ENCODE measurements around the gene NR0B2.
A peak's percentile ranks its signal among the peaks of the same experiment; 100 is the strongest.

Gene NR0B2

GRCh38 chr1:26913754-26914619 lies at the start of gene NR0B2:
TSS of gene NR0B2 (minus strand) at chr1:26913975. CDS start at chr1:26913940, 35 bp downstream.
- no peak for DNase-seq (ENCODE audit: low read depth)
- H3K4me3 ChIP-seq (ENCODE audit: low read length) = no peak within 1 kb of the TSS
- no peak for TF ChIP-seq CTCF (IDR thresholded peaks at IDR 0.05; ENCODE audit: insufficient read depth, low read depth, low read length, missing control alignments)

GRCh38 chr1:26961826-26962225 lies 48.1 kb upstream of the NR0B2 start:
- H3K4me3 ChIP-seq (ENCODE audit: low read length) = no peak overlapping the region
- peak; percentile 89 for DNase-seq (ENCODE audit: low read depth)
- TF ChIP-seq CTCF (IDR thresholded peaks at IDR 0.05; ENCODE audit: insufficient read depth, low read depth, low read length, missing control alignments) = no peak

- no peak for TF ChIP-seq CTCF (IDR thresholded peaks at IDR 0.05; ENCODE audit: insufficient read depth, low read depth, low read length, missing control alignments)
- H3K4me3 ChIP-seq (ENCODE audit: low read length) = peak overlapping the region; percentile 96
- no peak for DNase-seq (ENCODE audit: low read depth)
Observed at GRCh38 chr1:26960625-26960966, 46.8 kb upstream of the NR0B2 start.

- peak; percentile 29 for TF ChIP-seq CTCF (IDR thresholded peaks at IDR 0.05; ENCODE audit: insufficient read depth, low read depth, low read length, missing control alignments)
- peak within 1 kb of the TSS; percentile 96 for H3K4me3 ChIP-seq (ENCODE audit: low read length)
- DNase-seq (ENCODE audit: low read depth) = peak; percentile 92
Observed at GRCh38 chr1:26959722-26960624, 46.2 kb upstream of the NR0B2 start, which contains the start of gene KDF1. TSS of gene KDF1 (minus strand) at chr1:26960468. CDS start at chr1:26952380, 8,088 bp downstream.

GRCh38 chr1:26959270-26959669 lies 45.5 kb upstream of the NR0B2 start:
- no peak for TF ChIP-seq CTCF (IDR thresholded peaks at IDR 0.05; ENCODE audit: insufficient read depth, low read depth, low read length, missing control alignments)
- H3K4me3 ChIP-seq (ENCODE audit: low read length) = peak overlapping the region; percentile 96
- no peak for DNase-seq (ENCODE audit: low read depth)

- H3K4me3 ChIP-seq (ENCODE audit: low read length) = no peak overlapping the region
- no peak for DNase-seq (ENCODE audit: low read depth)
- no peak for TF ChIP-seq CTCF (IDR thresholded peaks at IDR 0.05; ENCODE audit: insufficient read depth, low read depth, low read length, missing control alignments)
Observed at GRCh38 chr1:26957306-26957705, 43.5 kb upstream of the NR0B2 start.

Data from epithelial cell of esophagus (primary cell).